Measurements from ENCODE around the gene MYBPHL. TPM values are rescaled to one million over a fixed set of nuclear protein-coding genes. Genes with fewer than 3 reads are reported as not detected.

MYBPHL gene
- total RNA-seq, 1 donor from 2014 or later = 0.60 TPM

- TF ChIP-seq CTCF (conservative IDR thresholded peaks at IDR 0.05) = no peak
- DNase-seq (ENCODE audit: extremely low spot score, unreplicated experiment) = no peak
- H3K4me1 Mint-ChIP-seq (ENCODE audit: unreplicated experiment) = no peaks in the 10 kb centered on the region
- no peaks in the 10 kb centered on the region for H3K27me3 Mint-ChIP-seq
- no peak overlapping the region for H3K27ac Mint-ChIP-seq
- peaks cover 8% of the 10 kb centered on the region for H3K36me3 Mint-ChIP-seq
- no peak overlapping the region for H3K4me3 Mint-ChIP-seq
- no peaks in the 10 kb centered on the region for H3K9me3 Mint-ChIP-seq
These were observed 43.4 kb upstream of the MYBPHL start for GRCh38 chr1:109350182-109350581.

- Mint-ChIP-seq H3K4me1 (ENCODE audit: unreplicated experiment) (no peaks in the 10 kb centered on the region), H3K27ac (no peak overlapping the region), H3K36me3 (peaks cover 10% of the 10 kb centered on the region), H3K9me3 (no peaks in the 10 kb centered on the region), H3K4me3 (no peak overlapping the region), H3K27me3 (no peaks in the 10 kb centered on the region)
- no peak for DNase-seq (ENCODE audit: extremely low spot score, unreplicated experiment)
- no peak for TF ChIP-seq CTCF (conservative IDR thresholded peaks at IDR 0.05)
These were observed 40.7 kb upstream of the MYBPHL start for GRCh38 chr1:109347511-109347910.

- H3K9me3 Mint-ChIP-seq = no peaks in the 10 kb centered on the region
- H3K27me3 Mint-ChIP-seq = no peaks in the 10 kb centered on the region
- H3K4me1 Mint-ChIP-seq (ENCODE audit: unreplicated experiment) = no peaks in the 10 kb centered on the region
- H3K27ac Mint-ChIP-seq = no peak overlapping the region
- TF ChIP-seq CTCF (conservative IDR thresholded peaks at IDR 0.05) = no peak
- DNase-seq (ENCODE audit: extremely low spot score, unreplicated experiment) = no peak
- no peak overlapping the region for H3K4me3 Mint-ChIP-seq
- peaks cover 22% of the 10 kb centered on the region for H3K36me3 Mint-ChIP-seq
These were observed 35.4 kb upstream of the MYBPHL start for GRCh38 chr1:109341944-109342930.

- Mint-ChIP-seq H3K27me3 (no peaks in the 10 kb centered on the region), H3K4me3 (no peak overlapping the region), H3K9me3 (no peaks in the 10 kb centered on the region), H3K27ac (no peak overlapping the region), H3K36me3 (peaks cover 31% of the 10 kb centered on the region), H3K4me1 (ENCODE audit: unreplicated experiment) (no peaks in the 10 kb centered on the region)
- DNase-seq (ENCODE audit: extremely low spot score, unreplicated experiment) = no peak
- TF ChIP-seq CTCF (conservative IDR thresholded peaks at IDR 0.05) = no peak
These were observed 31.8 kb upstream of the MYBPHL start for GRCh38 chr1:109338608-109339007.

GRCh38 chr1:109338091-109338490 lies 31.3 kb upstream of the MYBPHL start:
- Mint-ChIP-seq H3K4me1 (ENCODE audit: unreplicated experiment) (no peaks in the 10 kb centered on the region), H3K4me3 (no peak overlapping the region), H3K36me3 (peaks cover 36% of the 10 kb centered on the region), H3K27ac (no peak overlapping the region), H3K27me3 (no peaks in the 10 kb centered on the region), H3K9me3 (no peaks in the 10 kb centered on the region)
- no peak for DNase-seq (ENCODE audit: extremely low spot score, unreplicated experiment)
- TF ChIP-seq CTCF (conservative IDR thresholded peaks at IDR 0.05) = no peak

Measured in type B pancreatic cell (in vitro differentiated cells).